DMS79 treated with DMSO at 0.1 percent for 48 hours (cell line): ENCODE results near the gene FECH.
"Not testable (repeated sequence)": the region's sequence is repeated elsewhere in the genome, so short reads cannot be mapped to it uniquely, and the experiment has no call there.

Source experiments
- DNase-seq: peaks from one replicate; lab custom pipeline; 2025; lab: John Stamatoyannopoulos, UW

Gene FECH, protein sequence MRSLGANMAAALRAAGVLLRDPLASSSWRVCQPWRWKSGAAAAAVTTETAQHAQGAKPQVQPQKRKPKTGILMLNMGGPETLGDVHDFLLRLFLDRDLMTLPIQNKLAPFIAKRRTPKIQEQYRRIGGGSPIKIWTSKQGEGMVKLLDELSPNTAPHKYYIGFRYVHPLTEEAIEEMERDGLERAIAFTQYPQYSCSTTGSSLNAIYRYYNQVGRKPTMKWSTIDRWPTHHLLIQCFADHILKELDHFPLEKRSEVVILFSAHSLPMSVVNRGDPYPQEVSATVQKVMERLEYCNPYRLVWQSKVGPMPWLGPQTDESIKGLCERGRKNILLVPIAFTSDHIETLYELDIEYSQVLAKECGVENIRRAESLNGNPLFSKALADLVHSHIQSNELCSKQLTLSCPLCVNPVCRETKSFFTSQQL

DNA sequence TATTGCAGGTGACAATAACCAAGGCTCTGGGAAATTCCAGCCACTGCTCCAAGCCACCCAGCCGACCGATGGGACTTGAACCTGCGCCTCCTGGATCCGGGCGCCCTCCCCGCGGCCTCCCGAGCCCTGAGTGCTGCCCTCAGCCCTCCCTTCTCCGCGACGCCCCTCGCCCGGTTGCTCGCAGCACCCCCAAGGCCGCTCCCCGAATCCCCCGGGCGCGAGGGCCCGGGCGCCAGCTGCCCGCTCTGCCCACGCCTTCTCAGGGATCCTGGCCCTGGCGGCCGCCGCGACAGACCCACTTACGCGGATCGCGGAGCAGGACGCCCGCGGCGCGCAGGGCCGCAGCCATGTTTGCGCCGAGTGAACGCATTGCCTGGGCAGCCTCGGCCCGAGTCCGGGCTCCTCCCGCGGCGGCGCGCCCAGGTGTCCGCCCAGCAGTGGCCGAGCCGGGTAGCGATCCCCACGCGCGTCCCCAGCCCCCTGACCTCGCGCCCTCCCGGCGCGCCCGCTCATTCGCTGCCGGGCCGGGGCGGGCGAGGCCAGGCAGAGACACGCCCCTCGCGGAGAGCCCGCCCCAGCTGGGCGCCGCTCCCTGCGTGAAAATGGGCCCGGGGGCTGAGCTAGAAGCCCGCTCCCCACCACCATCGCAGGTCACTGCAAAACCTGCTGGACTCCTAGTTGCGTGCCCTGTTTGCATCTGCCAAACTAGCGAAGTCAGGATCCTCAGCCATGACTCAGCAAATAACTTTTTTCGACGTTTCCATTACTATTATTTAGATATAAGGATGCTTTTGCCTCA is at the start of gene FECH:
Gene FECH, minus strand, starts transcription at position 452 of the 799 bp plus-strand sequence. Its CDS starts 82 bp downstream, at position 370.
- peak; percentile 31 for DNase-seq

DNA sequence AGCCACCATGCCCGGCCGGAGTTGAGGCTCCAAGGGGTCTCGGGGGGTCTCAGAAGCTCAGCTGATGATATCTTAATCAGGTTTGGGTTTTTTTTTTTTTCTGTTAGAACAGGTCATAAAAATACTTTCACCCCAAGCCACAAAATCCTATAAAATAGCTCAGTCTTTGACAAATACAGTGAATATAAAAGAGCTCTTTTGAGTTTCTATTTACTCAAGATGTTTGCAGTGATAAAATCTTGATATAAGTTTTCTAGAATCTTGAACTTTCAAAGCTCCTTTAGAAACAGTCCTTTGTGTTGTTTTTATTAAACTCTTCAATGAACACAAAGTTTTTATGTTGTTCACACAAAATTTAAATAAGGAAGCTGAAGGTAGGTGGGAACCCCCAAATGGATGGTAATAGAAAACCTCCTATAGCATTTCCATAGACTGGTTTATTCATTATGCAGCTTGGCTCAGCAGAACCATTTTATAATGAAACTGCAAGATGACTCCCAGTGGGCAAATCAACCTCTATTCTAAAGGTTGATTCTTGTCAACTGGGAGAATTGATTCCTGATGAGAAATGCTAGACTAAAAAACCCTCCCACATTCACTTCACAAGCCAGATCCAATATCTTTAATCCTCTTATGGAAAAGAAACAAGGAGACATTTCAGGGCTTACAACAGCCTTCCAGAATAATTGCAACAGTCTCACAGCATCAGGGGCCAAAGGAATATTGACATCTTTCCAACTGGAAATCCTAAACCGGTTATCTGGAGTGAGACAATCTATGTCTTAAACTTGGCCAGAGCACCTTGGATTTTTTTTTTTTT is 48.7 kb upstream of the FECH start:
- DNase-seq: no peak

DNA sequence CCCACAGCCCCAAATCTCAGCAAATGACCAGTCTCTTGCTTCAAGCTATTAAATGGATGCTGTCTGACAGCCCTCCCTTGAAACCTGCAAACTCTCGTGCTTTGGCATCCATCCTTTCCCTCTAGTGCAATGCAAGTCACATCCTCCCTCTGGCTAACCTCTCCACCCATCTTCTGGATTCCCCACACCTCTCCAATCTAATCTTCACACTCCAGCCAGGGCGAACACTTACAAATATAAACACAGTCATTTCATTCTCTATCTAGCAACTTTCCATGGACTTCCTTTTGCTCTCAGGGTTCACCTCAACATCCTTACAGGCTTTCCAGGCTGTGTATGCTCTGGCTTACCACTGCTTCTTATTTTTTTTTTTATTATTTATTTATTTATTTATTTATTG is 45.2 kb upstream of the FECH start:
- DNase-seq: peak; percentile 22

DNA sequence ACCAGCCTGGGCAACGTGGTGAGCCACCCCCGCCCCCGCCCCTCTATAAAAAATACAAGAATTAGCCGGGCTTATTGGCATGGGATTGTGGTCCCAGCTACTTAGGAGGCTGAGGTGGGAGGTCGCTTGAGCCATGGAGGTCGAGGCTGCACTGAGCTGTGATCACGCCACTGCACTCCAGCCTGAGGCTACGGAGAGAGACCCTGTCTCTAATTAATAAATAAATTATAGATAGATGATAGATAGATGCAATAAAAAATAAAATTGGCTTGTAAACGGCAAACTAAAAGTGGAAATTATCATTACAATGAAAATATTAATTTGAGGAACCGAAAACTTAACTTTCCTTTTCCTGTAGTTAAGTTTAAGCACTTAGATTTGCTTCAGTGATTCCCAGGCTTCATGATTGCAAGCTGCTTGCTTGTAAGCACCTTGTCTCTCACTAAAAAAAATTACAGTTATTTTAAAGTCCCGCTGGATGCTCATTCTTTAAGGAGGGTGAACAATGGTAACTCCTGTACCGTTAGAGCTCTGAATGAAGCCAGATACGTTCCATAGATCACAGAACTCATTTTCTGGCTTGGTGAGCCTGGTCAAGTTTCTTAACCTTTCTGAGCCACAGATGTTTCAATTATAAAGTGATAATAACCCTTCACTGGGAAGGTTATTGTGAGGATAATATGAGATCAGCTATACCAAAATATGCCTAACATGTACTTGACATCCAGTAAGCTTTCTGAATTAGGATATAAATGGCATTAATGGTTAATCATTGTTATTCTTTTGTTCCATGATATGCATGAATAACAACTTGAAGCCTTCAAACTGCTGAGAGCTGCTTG is 44.5 kb upstream of the FECH start:
- DNase-seq: peak; percentile 30

DNA sequence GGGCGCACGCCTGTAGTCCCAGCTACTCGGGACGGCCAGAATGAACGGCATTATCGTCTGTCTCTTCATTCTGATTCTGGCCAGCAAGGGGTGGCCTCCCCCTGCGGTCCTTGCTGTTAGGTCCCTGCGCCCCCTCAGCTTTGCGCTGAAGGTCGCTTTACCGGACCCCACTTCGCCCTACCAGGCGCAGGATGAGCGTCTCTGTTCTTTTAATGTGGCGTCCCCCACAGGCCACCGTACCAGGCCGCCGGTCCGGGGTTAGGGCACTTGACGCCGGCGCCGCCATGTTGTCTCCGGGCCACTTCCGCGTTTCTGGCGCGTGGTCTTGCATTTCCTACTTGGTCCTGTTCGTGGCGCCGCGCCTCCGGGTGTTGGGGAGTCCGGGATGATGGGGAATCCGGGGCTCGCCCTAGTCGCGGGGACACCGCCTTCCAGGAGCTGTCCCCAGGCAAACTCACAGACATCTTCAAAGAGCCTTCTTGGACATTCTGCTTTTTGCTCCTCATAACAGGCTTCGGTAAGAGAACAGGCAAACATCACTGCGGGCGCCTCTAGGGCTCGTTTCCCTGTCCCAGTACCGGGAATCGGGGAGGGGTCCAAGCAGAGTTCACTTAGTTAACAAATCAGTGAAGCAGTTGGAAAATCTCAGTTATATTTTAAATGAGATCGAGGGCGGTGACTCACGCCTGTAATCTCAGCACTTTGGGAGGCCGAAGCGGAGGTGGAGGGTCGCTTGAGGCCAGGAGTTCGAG is 43.7 kb upstream of the FECH start:
- peak; percentile 89 for DNase-seq

DNA sequence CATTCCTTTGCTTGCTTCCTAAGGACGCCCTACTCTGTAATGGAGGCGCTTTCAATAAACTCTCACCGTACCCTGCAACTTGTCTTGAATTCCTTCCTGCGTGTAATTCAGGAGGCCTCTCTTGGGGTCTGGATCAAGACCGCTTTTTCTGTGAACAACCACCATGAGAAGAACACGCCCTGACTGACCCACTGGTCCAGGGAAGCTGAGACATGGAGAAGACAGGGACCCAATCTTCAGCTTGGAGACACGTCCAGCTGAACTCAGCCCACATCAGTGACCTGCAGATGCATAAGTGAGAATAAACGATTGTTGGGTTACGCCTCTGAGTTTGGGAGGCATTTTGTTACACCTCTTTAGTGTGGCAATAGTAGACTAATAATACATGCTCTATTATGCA is 42.9 kb upstream of the FECH start:
- peak; percentile 15 for DNase-seq

DNA sequence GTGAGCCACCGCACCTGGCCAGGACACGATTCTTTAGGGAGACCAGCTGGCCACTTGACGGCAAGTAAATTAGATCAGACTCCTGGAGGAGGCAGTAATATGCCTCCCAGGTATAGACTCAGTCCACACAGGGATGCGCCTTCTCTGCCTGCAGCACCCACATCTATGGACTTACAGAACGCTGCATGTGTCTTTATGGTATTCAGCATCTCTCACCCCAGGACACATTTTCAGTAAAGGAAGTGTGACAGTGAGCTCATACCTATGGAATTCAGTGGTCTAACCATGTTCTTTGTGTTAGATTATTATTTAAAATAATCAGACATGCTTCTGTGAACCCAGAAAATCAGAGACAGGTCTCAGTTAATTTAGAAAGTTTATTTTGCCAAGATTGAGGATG is 41.0 kb upstream of the FECH start:
- DNase-seq: no peak

DNA sequence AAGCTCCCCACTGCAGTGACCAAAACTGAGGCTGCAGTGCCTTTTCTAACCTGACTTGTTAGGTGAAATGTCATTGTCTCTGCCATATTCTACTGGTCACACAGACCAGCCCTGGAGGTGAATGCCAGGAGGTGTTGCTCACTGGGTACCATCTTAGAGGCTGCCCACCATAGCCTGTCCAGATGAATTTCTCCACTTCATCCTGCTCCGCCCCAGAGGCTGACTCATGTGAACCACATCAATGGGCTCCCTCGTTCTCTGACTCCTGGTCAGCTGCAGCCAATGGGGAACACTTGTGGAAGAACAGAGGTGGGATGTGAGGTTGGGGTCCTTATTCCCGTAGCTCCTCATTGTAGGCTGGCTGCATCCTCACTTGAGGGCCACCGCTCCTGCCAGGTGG is 38.5 kb upstream of the FECH start:
- DNase-seq: no peak

DNA sequence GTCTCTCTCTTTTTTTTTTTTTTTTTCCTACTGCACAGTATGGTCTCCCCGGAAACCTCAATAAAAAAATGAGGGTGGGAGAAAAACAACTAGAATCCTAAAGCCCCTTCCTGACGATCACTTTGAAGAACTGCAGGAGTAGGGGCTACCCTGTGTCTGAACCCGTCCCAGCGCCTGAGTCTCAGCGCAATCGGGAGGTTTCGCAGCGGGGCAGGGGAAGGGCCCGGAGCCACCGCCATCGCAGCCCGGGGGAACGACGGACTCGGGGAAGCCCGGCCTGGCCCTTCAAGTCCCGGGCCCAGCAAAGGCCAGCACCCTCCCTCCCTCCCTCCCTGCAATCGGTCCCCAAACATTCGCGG is 34.7 kb upstream of the FECH start:
- DNase-seq: no peak

DNA sequence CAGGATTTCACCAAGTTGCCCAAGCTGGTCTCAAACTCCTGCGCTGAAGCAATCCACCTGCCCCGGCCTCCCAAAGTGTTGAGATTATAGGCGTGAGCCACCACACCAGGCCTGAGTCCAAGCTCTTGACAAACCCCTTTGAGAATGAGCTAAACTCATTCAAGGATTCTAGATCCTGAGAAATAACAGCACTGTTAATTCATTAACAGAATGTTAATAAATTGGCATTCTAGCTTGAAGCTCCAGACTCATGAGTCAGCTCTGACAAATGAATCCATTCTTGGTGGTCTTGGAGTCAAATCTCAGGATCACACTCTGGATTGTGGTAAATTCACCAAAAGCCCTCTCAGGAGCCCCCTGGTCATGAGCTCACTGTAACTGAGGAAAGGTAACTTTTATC is 33.4 kb upstream of the FECH start:
- DNase-seq: no peak

DNA sequence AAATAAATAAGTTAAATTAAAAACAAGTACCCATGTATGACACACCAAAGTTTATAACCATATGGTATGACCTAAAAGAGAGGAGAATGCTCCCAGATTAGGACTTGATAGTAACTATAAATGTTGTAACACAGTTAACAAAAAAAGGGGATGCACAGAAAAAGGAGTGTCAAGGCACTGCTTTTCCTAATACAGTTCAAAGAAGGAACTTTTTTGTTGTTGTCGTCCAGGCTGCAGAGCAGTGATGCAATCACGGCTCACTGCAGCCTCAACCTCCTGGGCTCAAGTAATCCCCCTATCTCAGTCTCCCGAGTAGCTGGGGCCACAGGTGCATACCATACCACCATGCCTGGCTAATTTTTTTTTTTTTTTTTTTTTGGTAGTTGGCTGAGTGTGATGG is 32.4 kb upstream of the FECH start:
- no peak for DNase-seq

DNA sequence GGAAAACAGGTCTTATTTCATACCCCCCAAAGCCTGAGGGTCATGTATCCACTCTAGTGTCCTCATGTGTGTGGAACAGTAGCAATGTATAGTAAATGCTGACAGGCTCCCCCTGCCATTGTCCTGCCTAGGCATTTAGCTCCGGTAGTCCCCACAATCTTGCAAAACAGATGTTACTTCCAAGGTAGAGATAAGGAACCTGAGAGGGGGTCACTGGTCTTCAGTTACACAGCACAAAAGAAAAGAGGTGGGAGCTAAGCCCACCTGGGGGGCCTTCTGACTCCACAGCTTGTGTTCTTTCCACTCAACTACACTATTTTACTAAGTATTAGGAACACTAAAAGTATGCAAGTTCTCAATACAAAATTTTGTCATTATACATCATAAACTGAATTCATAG is 17.4 kb upstream of the FECH start:
- no peak for DNase-seq

DNA sequence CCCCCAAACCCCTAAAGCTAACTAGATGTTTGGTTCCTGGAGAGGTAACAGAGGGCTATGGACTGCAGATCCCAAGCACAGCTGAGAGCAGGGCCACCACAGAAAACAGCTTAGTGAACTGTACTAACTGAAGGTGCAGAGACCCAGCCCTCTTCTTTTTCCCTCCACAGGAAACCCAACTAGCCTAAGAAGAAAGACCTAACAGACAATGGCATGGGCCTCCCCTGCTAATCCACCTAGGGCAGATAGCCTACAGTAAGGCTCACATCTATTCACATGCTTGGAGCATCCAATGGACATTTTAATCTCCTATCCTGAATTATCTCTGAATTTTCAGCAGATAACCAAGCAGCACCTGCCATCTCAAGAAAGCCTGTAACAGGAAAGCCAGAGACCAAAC is 8.8 kb upstream of the FECH start:
- DNase-seq: no peak

DNA sequence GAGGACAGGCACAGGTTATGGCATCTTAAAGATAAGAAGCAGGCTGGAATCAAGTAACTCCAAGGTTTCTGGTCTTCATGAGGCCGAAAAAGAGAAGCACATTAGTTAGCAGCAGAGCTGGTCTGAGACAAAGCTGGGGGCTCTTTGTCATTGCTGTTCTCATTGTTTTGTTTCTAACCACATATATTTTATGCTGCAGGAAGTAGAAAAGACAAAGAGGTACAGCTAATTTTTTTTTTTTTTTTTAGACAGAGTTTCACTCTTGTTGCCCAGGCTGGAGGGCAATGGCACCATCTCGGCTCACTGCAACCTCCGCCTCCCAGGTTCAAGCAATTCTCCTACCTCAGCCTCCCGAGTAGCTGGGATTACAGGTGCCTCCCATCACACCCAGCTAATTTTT is 6.2 kb upstream of the FECH start:
- not testable (repeated sequence) for DNase-seq

DNA sequence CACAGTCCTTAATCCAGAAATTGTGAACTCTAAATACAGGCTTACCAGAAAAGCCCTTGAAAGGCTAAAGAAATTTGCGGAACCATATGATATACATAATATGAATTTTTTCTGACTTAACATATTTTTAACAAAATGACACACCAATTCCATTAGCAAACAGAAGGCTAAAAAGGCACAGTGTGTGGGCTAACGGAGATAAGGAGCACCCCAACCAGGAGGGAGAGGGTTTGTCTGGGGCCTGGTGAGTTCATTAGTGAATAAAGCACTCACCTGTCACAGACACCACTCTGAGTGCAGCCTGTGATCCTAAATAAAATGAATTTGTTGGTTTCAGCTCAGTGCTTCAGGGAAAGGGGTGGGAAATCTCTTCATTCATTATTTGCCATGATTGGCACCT is 2.7 kb upstream of the FECH start:
- no peak for DNase-seq

DNA sequence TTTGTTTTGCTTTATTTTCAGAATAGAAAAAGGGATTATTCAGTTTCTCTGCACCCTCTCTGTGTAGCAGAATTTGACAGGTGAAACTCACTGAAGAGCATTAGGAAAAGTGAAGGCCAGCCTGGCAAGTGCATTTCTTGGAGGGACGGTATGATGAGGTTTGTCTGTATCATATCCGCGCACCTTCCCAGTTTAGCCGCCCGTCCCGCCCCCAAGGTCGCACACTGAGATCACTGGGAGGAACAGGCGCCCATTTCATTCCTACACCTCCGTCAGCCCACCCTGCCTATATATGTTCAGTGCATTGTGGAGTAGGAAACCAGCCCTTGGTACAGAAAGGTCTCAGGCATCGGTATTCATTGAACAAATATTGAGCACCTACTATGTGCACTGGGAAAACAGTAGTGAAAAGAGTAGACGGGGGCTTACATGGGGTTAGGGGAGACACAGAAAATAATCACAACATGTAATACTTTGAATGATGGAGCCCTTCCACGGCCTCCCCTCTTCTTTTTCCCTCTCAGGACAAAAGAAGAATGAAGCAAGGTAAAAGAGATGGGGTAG is 678 bp upstream of the FECH start:
- DNase-seq: no peak

DNA sequence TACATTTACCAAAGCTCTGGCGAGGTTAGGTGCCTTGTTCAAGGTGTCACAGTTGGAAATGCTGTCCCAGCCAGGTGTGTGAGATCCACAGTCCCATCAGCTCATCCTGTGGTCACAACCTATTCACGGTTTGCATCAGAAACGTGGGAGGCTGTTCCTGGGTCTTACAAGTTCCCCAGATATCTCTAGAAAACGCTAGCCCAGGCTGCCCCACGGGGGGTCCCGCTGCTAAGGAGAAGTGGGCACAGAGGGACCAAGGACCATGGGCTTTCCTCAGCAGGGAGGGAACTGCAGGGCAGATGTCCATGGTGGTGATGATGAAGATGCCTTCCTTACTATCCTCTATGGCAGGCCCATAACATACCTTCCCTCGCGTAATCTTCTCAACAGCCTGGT is 649 bp downstream of the FECH start:
- DNase-seq: no peak

DNA sequence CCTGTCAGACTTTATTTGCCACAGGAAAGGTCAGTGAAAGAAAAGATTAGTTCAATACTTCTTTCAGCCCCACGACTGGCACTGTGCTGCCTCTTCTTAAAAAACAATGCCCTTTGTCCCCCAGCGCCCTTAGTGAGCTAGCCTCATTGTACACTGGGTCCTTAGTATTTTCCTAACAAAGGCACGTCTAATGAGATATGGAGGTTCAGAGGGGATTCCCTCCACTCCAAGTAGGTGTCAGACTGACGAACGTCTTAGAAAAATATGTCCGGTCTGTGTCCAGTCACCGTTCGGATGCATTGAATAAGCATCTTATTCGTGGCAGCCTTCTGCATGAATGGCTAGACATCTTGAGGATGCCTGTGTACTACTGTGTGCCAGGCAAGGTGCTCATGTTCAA is 1.1 kb downstream of the FECH start:
- DNase-seq: peak; percentile 25

DNA sequence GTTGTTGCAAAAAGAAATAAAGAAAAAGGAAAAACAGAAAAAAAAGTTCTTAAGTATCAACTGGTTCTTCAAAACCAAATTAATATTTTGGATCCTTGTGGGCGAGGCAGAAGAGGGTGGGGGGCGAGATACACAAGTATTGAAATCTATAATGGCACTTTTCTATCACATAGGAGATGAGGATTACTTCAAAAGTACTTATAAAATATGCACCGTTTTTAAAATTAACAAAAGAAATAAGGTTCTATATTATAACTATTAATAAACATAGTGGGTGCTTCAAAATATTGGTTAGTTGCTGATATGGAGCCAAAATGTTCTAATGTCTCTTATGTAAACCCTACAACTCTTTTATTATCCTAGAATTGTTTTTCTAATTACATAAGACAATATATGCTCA is 2.1 kb downstream of the FECH start:
- no peak for DNase-seq

DNA sequence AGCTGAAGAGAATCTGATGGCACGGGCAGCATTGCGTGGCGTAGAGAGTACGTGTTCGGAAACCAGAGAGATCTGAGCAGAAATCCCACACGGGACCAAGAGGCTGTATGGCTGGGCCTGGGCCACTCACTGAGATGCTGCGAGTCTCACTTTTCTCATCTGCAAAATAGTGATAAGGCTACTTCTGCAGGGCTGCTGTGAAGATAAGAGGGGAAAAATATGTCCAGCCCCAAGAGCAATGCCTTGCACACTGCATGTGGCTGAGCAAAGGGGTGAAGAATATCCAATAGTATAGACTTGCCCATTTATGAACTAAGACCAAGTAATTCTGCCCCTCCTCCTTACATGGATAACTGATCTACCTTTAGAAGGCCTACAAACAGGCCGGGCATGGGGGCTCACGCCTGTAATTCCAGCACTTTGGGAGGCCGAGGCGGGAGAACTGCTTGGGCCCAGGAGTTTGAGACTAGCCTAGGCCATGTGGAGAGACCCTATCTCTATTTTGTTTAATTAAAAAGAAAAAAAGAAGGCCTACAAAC is 3.1 kb downstream of the FECH start:
- DNase-seq: no peak
